ENCODE measurements around the gene LRMDA. TPM values are rescaled to one million over a fixed set of nuclear protein-coding genes. Genes with fewer than 3 reads are reported as not detected.

Gene LRMDA
- total and polyA plus RNA-seq, 2 donors (not counting 3 experiments of a cell fraction or from before 2014, with no cell fraction given), result 9.7 to 18.0 TPM

GRCh38 chr10:76316234-76316633, 884.8 kb downstream of the LRMDA start:
- intact Hi-C loops (cut with micrococcal nuclease) (loop anchor here (10.0 kb wide), 1 partner anchor 109 kb away; no protein-coding TSS in a partner anchor), dilution Hi-C loops (cut with MboI; ENCODE audit: extremely low pct_ligation_motif_present, low sequenced_read_pairs) (no loop called here)
- no peak for TF ChIP-seq FOS (IDR thresholded peaks at IDR 0.05; ENCODE audit: borderline replicate concordance, insufficient read depth, low read length)
- TF ChIP-seq MAX (IDR thresholded peaks at IDR 0.05; ENCODE audit: insufficient read depth, insufficient read length), result no peak
- no peak for TF ChIP-seq MYC (IDR thresholded peaks at IDR 0.05; ENCODE audit: low read depth, low read length)
- no peak for TF ChIP-seq EZH2 (IDR thresholded peaks at IDR 0.05; ENCODE audit: borderline replicate concordance, low read depth, low read length, severe bottlenecking)
- no peak for TF ChIP-seq POLR2AphosphoS5 (IDR thresholded peaks at IDR 0.05; ENCODE audit: insufficient read depth, low read depth, low read length)
- no peak for TF ChIP-seq GATA2 (IDR thresholded peaks at IDR 0.05; ENCODE audit: insufficient read depth, insufficient read length, low read depth, low read length)
- TF ChIP-seq CTCF (IDR thresholded peaks at IDR 0.05; ENCODE audit: extremely low read depth in 1 of 2, insufficient read depth in 1 of 2, low read depth in 1 of 2, low read length in 2 of 2), result no peak
- no peak for TF ChIP-seq POLR2A (IDR thresholded peaks at IDR 0.05; ENCODE audit: low read depth, low read length)
- TF ChIP-seq JUN (IDR thresholded peaks at IDR 0.05; ENCODE audit: borderline replicate concordance, insufficient read depth, insufficient read length, low read depth), result no peak

More at GRCh38 chr10:76316234-76316633, 884.8 kb downstream of the LRMDA start:
- Histone ChIP-seq H4K20me1 (replicated peaks; ENCODE audit: control insufficient read depth, extremely low read depth, insufficient read depth, low read length) (no peaks in the 10 kb centered on the region), H3K27me3 (ENCODE audit: control insufficient read depth in 2 of 2, insufficient read depth in 2 of 2, low read length in 2 of 2) (no peaks in the 10 kb centered on the region), H3K9me3 (replicated peaks; ENCODE audit: control insufficient read depth, insufficient read depth, low read length) (no peaks in the 10 kb centered on the region), H3K4me2 (ENCODE audit: insufficient read depth, low read length) (no peak overlapping the region), H3K4me3 (replicated peaks in 1 of 3; ENCODE audit: insufficient read depth in 1 of 3, low read depth in 1 of 3, low read length in 3 of 3) (no peak overlapping the region), H3K79me2 (ENCODE audit: control insufficient read depth, insufficient read depth, low read length) (no peaks in the 10 kb centered on the region), H3K36me3 (ENCODE audit: control insufficient read depth in 2 of 2, extremely low read depth in 1 of 2, insufficient read depth in 2 of 2, low read length in 2 of 2) (no peaks in the 10 kb centered on the region), H3K4me1 (ENCODE audit: control insufficient read depth, extremely low read depth, insufficient read depth, low read length) (no peaks in the 10 kb centered on the region), H3K9ac (replicated peaks; ENCODE audit: extremely low read depth, insufficient read depth, low read length) (no peak overlapping the region), H3K9me1 (replicated peaks; ENCODE audit: control insufficient read depth, extremely low read depth, insufficient read depth, low read length) (no peaks in the 10 kb centered on the region), H2AFZ (ENCODE audit: low read depth, low read length) (no peak overlapping the region), H3K27ac (ENCODE audit: insufficient read depth, low read depth, low read length) (no peak overlapping the region)
- CTCF ChIA-PET, result no interaction called here
- no TSS peak for BruUV-seq (replicated peaks)
- POLR2A ChIA-PET, result no interaction called here
- DNase-seq (ENCODE audit: low read depth, low spot score), result no peak
- no peak for FAIRE-seq
